HG02588 (cell line): Measurements from ENCODE around the gene CDK17.
"Not testable (repeated sequence)": the region's sequence is repeated elsewhere in the genome, so short reads cannot be mapped to it uniquely, and the experiment has no call there.

Experiments
- ATAC-seq: cut with Tn5 transposase; IDR thresholded peaks from one replicate; pipeline ENCODE4 v1.9.1; 2021; ENCODE audit warnings: mild to moderate bottlenecking, moderate library complexity; ENCODE audit not compliant: unreplicated experiment

CDK17 gene

GRCh38 chr12:96323906-96324305 lies 76.3 kb downstream of the CDK17 start:
- ATAC-seq = no peak

DNA sequence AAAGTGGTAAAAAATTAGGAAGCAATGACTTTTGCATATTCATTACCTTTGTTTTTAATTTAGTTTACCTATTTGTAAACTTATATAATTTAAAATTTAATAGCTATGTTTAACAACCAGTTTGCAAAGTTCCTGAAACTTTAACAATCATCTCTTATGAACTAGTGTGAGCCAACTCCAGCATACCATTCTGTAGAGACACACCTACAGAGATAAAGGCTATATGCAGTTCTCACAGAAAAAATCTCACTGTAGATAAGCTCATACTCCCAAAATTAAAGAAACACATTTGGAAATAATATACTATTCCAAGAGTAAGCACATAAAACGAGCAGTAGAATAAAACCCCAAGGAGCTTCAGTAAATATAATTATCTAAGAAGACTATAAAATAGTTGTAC lies 77.5 kb downstream of the CDK17 start:
- no peak for ATAC-seq

DNA sequence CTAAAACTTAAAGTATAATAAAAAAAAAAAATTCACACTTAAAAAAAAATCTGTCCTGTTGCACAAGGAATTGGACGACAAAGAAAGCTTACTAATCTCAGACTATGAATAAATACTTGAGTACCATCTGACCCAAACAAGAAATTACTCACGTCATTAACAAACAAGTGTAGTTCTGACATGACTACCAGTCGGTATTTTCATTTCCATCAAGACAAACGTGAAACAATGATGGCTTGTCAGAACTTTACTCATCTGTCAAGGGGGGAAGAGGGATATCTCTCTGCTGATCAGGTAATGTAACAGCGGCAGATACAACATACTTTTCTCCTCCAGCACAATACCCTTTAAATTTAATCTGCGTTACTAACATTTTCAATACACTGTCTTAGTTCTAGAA lies 78.3 kb downstream of the CDK17 start:
- ATAC-seq = no peak

DNA sequence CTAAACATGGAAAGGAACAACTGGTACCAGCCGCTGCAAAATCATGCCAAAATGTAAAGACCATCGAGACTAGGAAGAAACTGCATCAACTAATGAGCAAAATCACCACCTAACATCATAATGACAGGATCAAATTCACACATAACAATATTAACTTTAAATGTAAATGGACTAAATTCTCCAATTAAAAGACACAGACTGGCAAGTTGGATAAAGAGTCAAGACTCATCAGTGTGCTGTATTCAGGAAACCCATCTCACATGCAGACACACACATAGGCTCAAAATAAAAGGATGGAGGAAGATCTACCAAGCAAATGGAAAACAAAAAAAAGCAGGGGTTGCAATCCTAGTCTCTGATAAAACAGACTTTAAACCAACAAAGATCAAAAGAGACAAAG lies 82.4 kb downstream of the CDK17 start:
- ATAC-seq = not testable (repeated sequence)

GRCh38 chr12:96315741-96316481 lies 84.3 kb downstream of the CDK17 start:
- not testable (repeated sequence) for ATAC-seq

DNA sequence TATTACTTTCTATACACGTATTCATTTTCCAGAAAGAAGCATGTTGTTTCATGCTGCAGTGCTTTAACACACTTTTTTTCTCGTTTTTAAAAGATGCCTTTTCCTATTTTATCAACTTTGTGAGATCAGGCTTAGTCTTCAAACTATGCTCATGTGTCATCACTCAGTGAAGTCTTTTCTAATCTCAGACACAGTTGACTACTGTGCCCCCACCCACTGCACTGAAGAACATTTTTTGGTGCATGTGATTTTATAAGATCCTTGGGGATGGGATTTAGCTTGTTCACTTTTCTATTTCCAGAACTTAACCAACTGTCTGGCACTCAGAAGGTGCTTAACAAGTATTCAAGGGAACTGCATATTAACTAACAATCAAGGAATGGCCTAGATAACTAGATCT lies 85.5 kb downstream of the CDK17 start:
- no peak for ATAC-seq

DNA sequence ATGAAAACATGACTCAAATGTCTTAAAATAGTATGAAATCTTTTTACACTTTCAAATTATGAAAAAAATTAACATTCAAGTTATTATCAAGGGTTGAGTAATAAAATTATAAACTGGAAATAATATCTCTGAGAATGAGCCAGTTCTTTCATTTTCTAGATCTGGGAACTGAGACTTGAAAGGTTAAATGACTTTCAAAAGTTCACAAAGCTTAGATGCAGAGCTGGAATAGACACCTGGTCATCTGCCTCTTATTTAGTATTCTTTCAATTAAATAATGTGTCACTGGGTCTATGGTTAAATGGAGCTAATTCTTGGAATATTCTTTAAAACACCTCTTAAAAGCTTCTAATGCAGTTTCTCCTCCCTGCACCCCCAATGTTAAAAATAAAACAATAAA lies 86.6 kb downstream of the CDK17 start:
- ATAC-seq = no peak

DNA sequence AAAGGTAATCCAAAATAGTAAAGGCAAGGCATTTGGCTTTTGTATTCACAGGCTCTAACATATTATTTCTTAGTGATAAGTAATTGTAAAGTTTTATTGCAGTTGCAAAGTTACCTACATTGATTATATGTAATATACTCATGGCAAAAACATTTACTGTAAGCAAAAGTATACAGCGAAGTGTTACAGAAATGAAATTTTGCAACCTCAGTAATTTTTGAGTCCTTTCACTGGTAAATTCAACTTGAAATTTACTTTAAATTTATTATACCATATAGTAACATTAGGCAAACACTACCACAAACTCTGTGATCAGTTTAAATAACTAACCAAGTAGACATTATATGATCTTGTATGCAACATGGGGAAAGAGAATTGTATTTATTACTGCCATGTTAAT lies 89.0 kb downstream of the CDK17 start:
- no peak for ATAC-seq

GRCh38 chr12:96310067-96310466 lies 90.2 kb downstream of the CDK17 start:
- no peak for ATAC-seq

DNA sequence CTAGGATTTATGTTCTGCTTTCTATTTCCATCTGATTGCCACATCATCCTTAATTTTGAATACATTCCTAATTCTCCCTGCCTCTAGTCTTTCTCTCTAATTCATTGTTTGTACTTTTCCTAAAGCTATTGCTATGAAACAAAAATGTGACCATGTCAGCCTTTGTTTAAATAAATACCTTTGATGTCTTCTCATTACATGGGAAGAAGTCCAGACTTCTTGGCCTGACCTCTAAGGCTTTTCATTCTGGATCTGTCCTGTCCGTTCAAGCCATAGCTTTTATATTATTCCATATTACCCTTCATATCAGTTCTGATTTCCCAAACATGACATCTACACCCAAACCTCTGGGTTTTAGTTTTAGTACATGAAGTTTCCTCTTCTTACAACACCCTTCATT lies 91.4 kb downstream of the CDK17 start:
- no peak for ATAC-seq

DNA sequence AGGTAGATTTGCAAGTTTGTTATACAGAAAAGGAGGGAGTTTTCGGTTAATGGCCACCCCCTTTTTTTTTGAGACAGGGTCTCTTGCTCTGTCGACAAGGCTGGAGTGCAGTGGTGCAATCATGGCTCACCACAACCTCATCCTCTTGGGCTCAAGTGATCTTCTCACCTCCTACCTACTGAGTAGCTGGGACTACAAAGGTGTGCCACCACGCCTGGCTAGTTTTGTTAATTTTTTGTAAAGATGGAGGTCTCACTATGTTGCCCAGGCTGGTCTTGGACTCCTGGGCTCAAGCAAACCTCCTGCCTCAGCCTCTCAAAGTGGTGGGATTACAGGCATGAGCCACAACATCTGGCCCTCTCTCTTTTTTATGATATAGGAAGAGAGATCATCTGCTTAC lies 94.6 kb downstream of the CDK17 start:
- ATAC-seq = no peak

DNA sequence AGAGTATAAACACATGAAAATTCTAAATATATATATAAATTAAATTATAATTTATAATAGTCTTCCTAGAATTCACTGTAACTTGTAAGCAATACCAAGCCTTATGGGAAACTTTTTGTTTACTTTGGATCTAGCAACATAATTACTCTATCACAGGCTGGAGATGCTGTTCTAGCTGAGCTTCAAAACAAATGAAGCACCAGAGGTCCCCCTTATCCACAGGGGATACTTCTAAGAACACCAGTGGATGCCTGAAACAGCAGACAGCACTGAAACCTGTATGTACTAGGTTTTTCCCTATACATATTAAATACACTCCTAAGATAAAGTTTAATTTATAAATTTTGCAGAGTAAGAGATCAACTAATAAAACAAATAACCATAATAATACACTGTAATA lies 96.6 kb downstream of the CDK17 start:
- no peak for ATAC-seq

GRCh38 chr12:96302687-96303310 lies 97.4 kb downstream of the CDK17 start:
- ATAC-seq = no peak

DNA sequence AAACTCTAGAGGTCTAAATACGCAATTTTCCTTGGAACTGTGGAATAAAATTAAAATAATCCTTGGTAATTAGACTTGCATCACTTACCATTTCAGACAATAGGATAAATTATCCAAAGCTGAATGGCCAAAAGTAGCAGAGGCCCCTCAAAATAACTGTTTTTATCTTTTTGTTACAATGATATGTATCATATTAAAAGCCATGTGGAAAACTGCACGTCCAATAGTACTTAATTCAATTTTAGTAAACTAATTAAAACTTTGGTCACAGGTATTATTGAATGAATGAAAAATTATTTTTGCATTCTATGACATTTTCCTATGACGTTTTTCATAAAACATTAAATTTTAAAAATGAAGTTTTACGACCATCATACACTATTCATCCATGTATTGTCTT lies 98.5 kb downstream of the CDK17 start:
- ATAC-seq = no peak

DNA sequence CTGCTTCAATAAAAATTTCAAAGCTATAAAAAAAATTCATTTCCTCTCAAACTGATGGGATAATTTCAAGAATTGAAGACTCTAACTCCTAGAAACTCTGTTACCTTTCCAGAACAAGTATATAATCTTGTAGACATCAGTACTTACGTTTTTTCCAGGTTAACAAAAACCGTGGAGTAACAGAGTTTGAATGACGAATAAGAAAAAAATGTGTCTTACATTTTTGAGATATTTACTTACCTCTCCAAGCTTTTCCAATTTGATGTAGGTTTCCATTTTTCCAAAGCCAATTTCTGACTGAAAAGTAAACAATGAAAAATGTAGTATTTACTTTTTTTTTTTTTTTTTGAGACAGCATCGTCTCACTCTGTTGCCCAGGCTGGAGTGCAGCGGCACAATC lies 100.2 kb downstream of the CDK17 start:
- no peak for ATAC-seq

- ATAC-seq = no peak
These were observed 102.7 kb downstream of the CDK17 start for GRCh38 chr12:96297504-96297903.

DNA sequence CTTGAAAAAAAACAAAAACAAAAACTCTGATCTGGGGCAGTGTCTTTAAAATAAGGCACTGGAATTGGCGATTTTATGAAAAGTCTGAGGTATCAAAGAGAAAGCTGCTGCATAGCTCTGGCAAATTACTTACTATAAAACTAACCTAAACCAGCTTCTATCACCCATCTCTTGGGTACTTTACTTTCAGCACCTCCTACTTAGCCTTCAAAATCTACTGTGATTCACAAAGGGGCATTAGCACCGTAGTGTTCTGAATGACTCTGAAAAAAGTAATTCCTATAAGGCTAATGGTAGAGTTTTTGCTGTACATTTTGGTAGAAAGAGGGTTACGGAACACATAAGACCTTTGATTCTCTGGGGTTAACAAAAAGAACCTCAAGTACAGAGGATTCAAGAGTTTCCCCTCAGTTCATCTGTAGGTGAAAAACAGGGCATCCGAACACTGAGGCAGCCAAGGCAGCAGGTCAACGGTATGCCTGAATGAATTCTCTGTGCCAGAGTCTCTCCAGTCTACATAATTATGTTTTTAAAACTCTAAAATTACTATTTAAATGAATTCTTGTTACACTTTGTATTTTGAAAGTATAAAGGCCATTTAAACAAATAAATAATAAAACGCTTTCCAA lies 104.6 kb downstream of the CDK17 start:
- ATAC-seq = no peak

DNA sequence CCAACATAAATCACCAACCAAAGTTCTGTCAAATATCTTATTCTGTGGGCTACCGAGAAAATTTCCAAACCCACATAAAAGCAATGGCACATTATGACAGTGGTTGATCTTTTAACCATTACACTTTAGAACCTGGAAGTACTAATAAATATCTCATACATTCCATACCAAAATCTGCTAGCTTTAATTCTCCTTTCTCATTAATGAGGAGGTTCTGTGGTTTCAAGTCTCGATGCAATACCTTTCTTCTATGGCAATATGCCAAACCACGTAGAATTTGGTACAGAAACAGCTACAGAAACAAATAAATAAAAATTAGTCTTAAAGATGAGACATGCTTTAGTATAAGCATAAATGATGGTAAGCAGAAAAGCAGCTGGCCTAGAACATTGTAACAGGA lies 105.4 kb downstream of the CDK17 start:
- no peak for ATAC-seq

- no peak for ATAC-seq
These were observed 107.1 kb downstream of the CDK17 start for GRCh38 chr12:96293093-96293492.

DNA sequence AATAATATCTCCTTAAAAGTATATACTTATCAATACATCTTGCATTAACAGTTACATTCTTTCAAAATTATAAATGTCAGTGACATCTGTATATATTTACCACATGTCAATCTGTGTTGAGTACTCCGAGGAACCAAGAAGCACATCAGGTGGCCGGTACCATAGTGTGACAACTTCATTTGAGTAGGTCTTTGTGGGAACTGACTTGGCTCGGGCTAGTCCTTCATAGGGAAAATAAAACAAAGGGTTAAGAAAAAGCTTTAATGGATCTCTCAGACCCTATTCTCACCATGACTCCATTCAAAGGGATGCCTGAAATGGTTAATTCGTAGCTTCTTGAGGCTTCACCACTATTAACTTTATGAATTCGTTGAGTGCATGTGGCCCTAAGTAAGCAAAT lies 111.2 kb downstream of the CDK17 start:
- ATAC-seq = no peak

- ATAC-seq = no peak
These were observed 115.1 kb downstream of the CDK17 start for GRCh38 chr12:96285158-96285557.

GRCh38 chr12:96274331-96274730 lies 125.9 kb downstream of the CDK17 start:
- ATAC-seq = no peak
